GM12878 (cell line): ENCODE results near the gene TBL3. TPM values are rescaled to one million over a fixed set of nuclear protein-coding genes. Genes with fewer than 3 reads are reported as not detected.

Experiments
- BCLAF1 ChIP-seq: fragments of 450-650 bp; IDR thresholded peaks from 2 replicates; pipeline ENCODE4 v1.6.1; 2017; ENCODE audit warnings: antibody characterized with exemption, mild to moderate bottlenecking, moderate library complexity
- CHD2 ChIP-seq: IDR thresholded peaks from 2 replicates; pipeline ENCODE4 v1.6.1; 2011; ENCODE audit warnings: low read depth, low read length, improper control_type of control experiment, borderline replicate concordance
- DPF2 ChIP-seq: fragments of 450-650 bp; IDR thresholded peaks from 2 replicates; pipeline ENCODE4 v1.6.1; 2017; ENCODE audit warnings: mild to moderate bottlenecking
- FOXM1 ChIP-seq: IDR thresholded peaks from 2 replicates; pipeline ENCODE4 v1.6.1; 2012; ENCODE audit warnings: low read depth, mild to moderate bottlenecking, inconsistent platforms, low read length, moderate library complexity
- JUND ChIP-seq: IDR thresholded peaks from 2 replicates; pipeline ENCODE4 v1.6.1; 2012; ENCODE audit warnings: low read depth, mild to moderate bottlenecking, low read length, improper control_type of control experiment, moderate library complexity
- NR2C2 ChIP-seq: IDR thresholded peaks from 2 replicates; pipeline ENCODE4 v1.6.1; 2011; ENCODE audit warnings: borderline replicate concordance, low read depth; ENCODE audit not compliant: control insufficient read depth, insufficient read length
- NRF1 ChIP-seq: conservative IDR thresholded peaks from 2 replicates; pipeline ENCODE4 v1.6.1; 2011; ENCODE audit warnings: mild to moderate bottlenecking, low read depth, low read length, improper control_type of control experiment
- PKNOX1 ChIP-seq: fragments of 450-650 bp; IDR thresholded peaks from 2 replicates; pipeline ENCODE4 v1.6.1; 2016; ENCODE audit warnings: mild to moderate bottlenecking
- PML ChIP-seq: IDR thresholded peaks from 2 replicates; pipeline ENCODE4 v1.6.1; 2012; ENCODE audit warnings: low read length, inconsistent platforms
- RBBP5 ChIP-seq: fragments of 200-600 bp; sonication (generic); conservative IDR thresholded peaks from 2 replicates; pipeline ENCODE4 v1.6.1; 2016
- RELA ChIP-seq: fragments of 450-650 bp; IDR thresholded peaks from 2 replicates; pipeline ENCODE4 v1.8.0; 2014; ENCODE audit warnings: borderline replicate concordance; ENCODE audit not compliant: partially characterized antibody
- SREBF1 ChIP-seq: IDR thresholded peaks from 2 replicates; pipeline ENCODE4 v1.6.1; 2012; ENCODE audit warnings: mild to moderate bottlenecking, low read length
- ZBTB40 ChIP-seq: fragments of 450-650 bp; IDR thresholded peaks from 2 replicates; pipeline ENCODE4 v1.6.1; 2016; ENCODE audit warnings: mild to moderate bottlenecking, moderate library complexity, borderline replicate concordance
- ZNF687 ChIP-seq: fragments of 450-650 bp; IDR thresholded peaks from 2 replicates; pipeline ENCODE4 v1.6.1; 2017; ENCODE audit warnings: mild to moderate bottlenecking, moderate library complexity
- polyA plus RNA-seq, 11 experiments: library from polyadenylated mRNA; depleted of rRNA in 4 of 11; unstranded in 6 of 11; stranded (reverse) in 5 of 11; fragments of >200 nt; fragmentation: Nextera tagmentation in 4 of 11; fragmentation: Illumina TruSeq in 1 of 11; extraction: Ambion mirVana in 4 of 11; extraction: Trizol in 1 of 11; gene quantifications; 1 replicate in 1 of 11; 2 replicates in 10 of 11; pipeline versions ENCODE4 v1.2.1 to v1.2.3, GENCODE V29; 2011 to 2016; ENCODE audit warnings: inconsistent platforms in 2 of 11, missing spikeins in 2 of 11, low read depth in 1 of 11
- total RNA-seq, 4 experiments: library from RNA; depleted of rRNA in 3 of 4; stranded (reverse); fragments of >200 nt in 3 of 4; fragmentation: Illumina TruSeq in 1 of 4; extraction: Trizol in 1 of 4; gene quantifications; 2 replicates each; pipeline versions ENCODE4 v1.2.1 to v1.2.3, GENCODE V29; 2013 to 2021
- TF ChIP-seq, protein P1 (sequence below): fragments of 450-650 bp; IDR thresholded peaks from 2 replicates; pipeline ENCODE4 v1.6.1; 2016; ENCODE audit warnings: mild to moderate bottlenecking

The TBL3 gene
- total and polyA plus RNA-seq, 10 of the 15 experiments (the other 5 are each of a cell fraction or from before 2014, with no cell fraction given), result 1.2 to 101 (median 34.2) TPM

GRCh38 chr16:1929578-1930337 lies 42.1 kb upstream of the TBL3 start (continued):
- TF ChIP-seq ZNF687 (peak; percentile 91), ZBTB40 (no peak), BCLAF1 (no peak), PML (no peak), NR2C2 (no peak), DPF2 (peak; percentile 70; the same call in 1 of the 2 replicates), SREBF1 (no peak), RBBP5 (no peak), JUND (0 out of 2 replicates have a peak, but pooled peaks have one; percentile 27), CHD2 (no peak), PKNOX1 (no peak), FOXM1 (no peak), NRF1 (peak; percentile 91), RELA (peak; percentile 77)
- TF ChIP-seq, protein P1, sequence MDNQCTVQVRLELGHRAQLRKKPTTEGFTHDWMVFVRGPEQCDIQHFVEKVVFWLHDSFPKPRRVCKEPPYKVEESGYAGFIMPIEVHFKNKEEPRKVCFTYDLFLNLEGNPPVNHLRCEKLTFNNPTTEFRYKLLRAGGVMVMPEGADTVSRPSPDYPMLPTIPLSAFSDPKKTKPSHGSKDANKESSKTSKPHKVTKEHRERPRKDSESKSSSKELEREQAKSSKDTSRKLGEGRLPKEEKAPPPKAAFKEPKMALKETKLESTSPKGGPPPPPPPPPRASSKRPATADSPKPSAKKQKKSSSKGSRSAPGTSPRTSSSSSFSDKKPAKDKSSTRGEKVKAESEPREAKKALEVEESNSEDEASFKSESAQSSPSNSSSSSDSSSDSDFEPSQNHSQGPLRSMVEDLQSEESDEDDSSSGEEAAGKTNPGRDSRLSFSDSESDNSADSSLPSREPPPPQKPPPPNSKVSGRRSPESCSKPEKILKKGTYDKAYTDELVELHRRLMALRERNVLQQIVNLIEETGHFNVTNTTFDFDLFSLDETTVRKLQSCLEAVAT, result no peak
